SU-DHL-6 (cell line): ENCODE measurements around the gene RASL10A.

Source experiments
- H2AFZ ChIP-seq: fragments of 200-600 bp; sonication (generic); 2 replicates; pipeline ENCODE4 v1.6.1; 2014; ENCODE audit warnings: low read depth, mild to moderate bottlenecking, moderate library complexity, mixed read lengths, antibody characterized with exemption, low read length; ENCODE audit not compliant: severe bottlenecking
- H3F3A ChIP-seq: fragments of 200-600 bp; shearing (Covaris generic); 2 replicates; pipeline ENCODE4 v1.6.0; 2016; ENCODE audit warnings: antibody characterized with exemption, mild to moderate bottlenecking; ENCODE audit not compliant: insufficient read depth
- H3K27ac ChIP-seq: fragments of 200-600 bp; sonication (generic); 2 replicates; pipeline ENCODE4 v1.5.1; 2016; ENCODE audit warnings: low read depth, mild to moderate bottlenecking, low read length, moderate library complexity, mixed read lengths
- H3K27me3 ChIP-seq: fragments of 200-600 bp; sonication (generic), shearing (Covaris generic); 2 replicates; pipeline ENCODE4 v1.6.0; 2014; ENCODE audit warnings: mild to moderate bottlenecking, low read length
- H3K36me3 ChIP-seq: fragments of 200-600 bp; sonication (generic); 2 replicates; pipeline ENCODE4 v1.6.1; 2014; ENCODE audit warnings: mild to moderate bottlenecking, low read length, mixed read lengths
- H3K4me2 ChIP-seq: fragments of 300-600, 200-600 bp; shearing (Covaris generic), sonication (generic); 2 replicates; pipeline ENCODE4 v1.6.0; 2014; ENCODE audit warnings: low read length, low read depth, mild to moderate bottlenecking; ENCODE audit not compliant: poor library complexity, severe bottlenecking
- H3K4me3 ChIP-seq: fragments of 200-600 bp; sonication (generic); 2 replicates; pipeline ENCODE4 v1.5.1; 2014; ENCODE audit warnings: antibody characterized with exemption, low read length, mild to moderate bottlenecking, mixed read lengths; ENCODE audit not compliant: insufficient read depth, poor library complexity, severe bottlenecking
- H3K79me2 ChIP-seq: fragments of 200-600 bp; sonication (generic); 2 replicates; pipeline ENCODE4 v1.6.1; 2014; ENCODE audit warnings: mild to moderate bottlenecking, low read length, moderate library complexity; ENCODE audit not compliant: insufficient read depth
- H3K9ac ChIP-seq: fragments of 200-600 bp; sonication (generic); 2 replicates; pipeline ENCODE4 v1.7.0; 2014; ENCODE audit warnings: mild to moderate bottlenecking, low read length
- H3K9me2 ChIP-seq: fragments of 200-600 bp; sonication (generic); replicated peaks from 2 replicates; pipeline ENCODE4 v1.6.1; 2014; ENCODE audit warnings: low read length; ENCODE audit not compliant: insufficient read depth
- H3K9me3 ChIP-seq: fragments of 200-600 bp; sonication (generic); 2 replicates; pipeline ENCODE4 v1.6.1; 2014; ENCODE audit warnings: low read length, mixed read lengths; ENCODE audit not compliant: insufficient read depth
- H4K20me1 ChIP-seq: fragments of 200-600 bp; sonication (generic); 2 replicates; pipeline ENCODE4 v1.6.1; 2014; ENCODE audit warnings: low read depth, mild to moderate bottlenecking, antibody characterized with exemption, low read length, moderate library complexity, mixed read lengths
- CTCF ChIP-seq: fragments of 200-600 bp; sonication (generic); IDR thresholded peaks from one replicate; pipeline ENCODE4 v1.5.1; 2017; ENCODE audit warnings: antibody characterized with exemption, mild to moderate bottlenecking, low read length, moderate library complexity; ENCODE audit not compliant: insufficient read depth, poor library complexity, severe bottlenecking
- EZH2phosphoT487 ChIP-seq: fragments of 200-600 bp; sonication (generic), shearing (Covaris generic); conservative IDR thresholded peaks from 2 replicates; pipeline ENCODE4 v1.6.1; 2018; ENCODE audit warnings: mild to moderate bottlenecking, antibody characterized with exemption, low read length, moderate library complexity, mixed read lengths

The RASL10A gene

GRCh38 chr22:29341056-29341848 lies 25.8 kb upstream of the RASL10A start:
- no peak for TF ChIP-seq CTCF
- no peak for TF ChIP-seq EZH2phosphoT487
- Histone ChIP-seq H3K4me2 (no peak overlapping the region), H3F3A (no peaks in the 10 kb centered on the region), H3K9me2 (no peaks in the 10 kb centered on the region), H3K27me3 (no peaks in the 10 kb centered on the region), H4K20me1 (no peaks in the 10 kb centered on the region), H3K79me2 (no peaks in the 10 kb centered on the region), H2AFZ (no peak overlapping the region), H3K9me3 (no peaks in the 10 kb centered on the region), H3K36me3 (no peaks in the 10 kb centered on the region), H3K4me3 (no peak overlapping the region), H3K27ac (no peak overlapping the region), H3K9ac (no peak overlapping the region)

- Histone ChIP-seq H3K4me3 (no peak overlapping the region), H3F3A (no peaks in the 10 kb centered on the region), H4K20me1 (no peaks in the 10 kb centered on the region), H3K4me2 (no peak overlapping the region), H3K9ac (no peak overlapping the region), H3K27me3 (no peaks in the 10 kb centered on the region), H3K36me3 (no peaks in the 10 kb centered on the region), H3K9me3 (no peaks in the 10 kb centered on the region), H3K9me2 (no peaks in the 10 kb centered on the region), H3K79me2 (no peaks in the 10 kb centered on the region), H2AFZ (no peak overlapping the region), H3K27ac (no peak overlapping the region)
- TF ChIP-seq CTCF (no peak), EZH2phosphoT487 (no peak)
Observed at GRCh38 chr22:29340566-29340965, 25.1 kb upstream of the RASL10A start.

- Histone ChIP-seq H3F3A (no peaks in the 10 kb centered on the region), H3K27ac (no peak overlapping the region), H3K9me3 (no peaks in the 10 kb centered on the region), H3K9me2 (no peaks in the 10 kb centered on the region), H3K79me2 (no peaks in the 10 kb centered on the region), H3K27me3 (no peaks in the 10 kb centered on the region), H3K4me3 (no peak overlapping the region), H3K9ac (no peak overlapping the region), H3K36me3 (no peaks in the 10 kb centered on the region), H2AFZ (no peak overlapping the region), H3K4me2 (no peak overlapping the region), H4K20me1 (no peaks in the 10 kb centered on the region)
- no peak for TF ChIP-seq CTCF
- no peak for TF ChIP-seq EZH2phosphoT487
Observed at GRCh38 chr22:29339381-29340235, 24.1 kb upstream of the RASL10A start.
